Stimulated activated naive CD8-positive, alpha-beta T cell treated with anti-CD3 and anti-CD28 coated beads, Interleukin-15, Interleukin-2, amounts not matched to agents 100 ng/mL and 50 ng/mL, for 24 hours (primary cell): Measurements from ENCODE around the gene KLF12.

Experiments used
- H3K27ac Mint-ChIP-seq: one replicate; pipeline ENCODE4 v1.8.0; 2021; ENCODE audit warnings: mild to moderate bottlenecking, mixed read lengths
- H3K27me3 Mint-ChIP-seq: one replicate; pipeline ENCODE4 v1.8.0; 2021; ENCODE audit warnings: mixed read lengths
- H3K36me3 Mint-ChIP-seq: one replicate; pipeline ENCODE4 v1.8.0; 2021; ENCODE audit warnings: low read depth, mixed read lengths
- H3K4me1 Mint-ChIP-seq: one replicate; pipeline ENCODE4 v1.8.0; 2021; ENCODE audit warnings: low read depth, mixed read lengths
- H3K4me3 Mint-ChIP-seq: one replicate; pipeline ENCODE4 v1.8.0; 2021; ENCODE audit warnings: mild to moderate bottlenecking, mixed read lengths
- H3K9me3 Mint-ChIP-seq: one replicate; pipeline ENCODE4 v1.8.0; 2021; ENCODE audit warnings: mixed read lengths

Gene KLF12

DNA sequence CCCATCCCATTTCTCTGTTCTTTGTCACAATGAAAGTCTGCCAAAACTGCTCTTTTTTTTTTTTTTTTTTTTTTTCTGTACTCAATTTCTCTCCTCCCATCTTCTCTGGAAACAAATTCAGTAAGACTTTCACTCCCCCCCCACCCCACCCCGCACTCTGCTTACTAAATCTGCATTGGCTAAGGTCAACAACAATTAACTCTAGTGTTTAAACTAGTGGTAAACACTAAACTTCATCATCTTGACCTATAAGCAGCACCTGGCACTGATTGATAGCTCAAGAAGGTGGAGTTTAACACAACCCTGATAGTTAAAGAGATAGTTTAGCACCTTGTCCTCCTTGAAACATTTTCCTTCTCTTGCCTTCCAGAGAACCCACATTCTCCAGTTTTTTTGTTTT lies 14.1 kb upstream of the KLF12 start:
- H3K4me3 Mint-ChIP-seq = no peak overlapping the region
- no peaks in the 10 kb centered on the region for H3K4me1 Mint-ChIP-seq
- no peak overlapping the region for H3K27ac Mint-ChIP-seq
- no peaks in the 10 kb centered on the region for H3K36me3 Mint-ChIP-seq
- H3K27me3 Mint-ChIP-seq = no peaks in the 10 kb centered on the region
- H3K9me3 Mint-ChIP-seq = no peaks in the 10 kb centered on the region

- H3K4me3 Mint-ChIP-seq = no peak overlapping the region
- H3K4me1 Mint-ChIP-seq = no peaks in the 10 kb centered on the region
- H3K36me3 Mint-ChIP-seq = no peaks in the 10 kb centered on the region
- no peaks in the 10 kb centered on the region for H3K27me3 Mint-ChIP-seq
- H3K9me3 Mint-ChIP-seq = no peaks in the 10 kb centered on the region
- no peak overlapping the region for H3K27ac Mint-ChIP-seq
These were observed 11.2 kb upstream of the KLF12 start for GRCh38 chr13:74145249-74145975.

DNA sequence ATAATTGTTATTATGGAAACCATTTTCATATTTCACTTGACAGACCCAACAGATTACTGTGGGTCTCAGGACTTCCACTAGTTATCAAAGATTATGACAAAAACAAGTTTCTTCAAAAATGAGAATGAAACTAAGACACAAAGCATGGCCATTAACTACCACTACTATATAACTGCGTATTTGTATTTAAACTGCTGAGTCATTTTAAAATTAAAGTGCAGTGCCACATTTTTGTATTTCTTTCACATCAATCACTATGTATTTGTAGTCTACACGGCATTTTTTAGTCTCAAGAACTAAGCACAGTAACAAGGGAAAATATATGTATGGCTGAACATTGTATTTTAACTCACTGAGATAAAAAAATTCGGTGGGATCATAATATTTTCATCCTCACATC lies 10.1 kb upstream of the KLF12 start:
- Mint-ChIP-seq H3K27ac (no peak overlapping the region), H3K9me3 (no peaks in the 10 kb centered on the region), H3K36me3 (no peaks in the 10 kb centered on the region), H3K27me3 (no peaks in the 10 kb centered on the region), H3K4me1 (no peaks in the 10 kb centered on the region), H3K4me3 (no peak overlapping the region)

- Mint-ChIP-seq H3K4me1 (peaks cover 13% of the 10 kb centered on the region), H3K27me3 (no peaks in the 10 kb centered on the region), H3K9me3 (no peaks in the 10 kb centered on the region), H3K36me3 (no peaks in the 10 kb centered on the region), H3K27ac (no peak overlapping the region), H3K4me3 (no peak overlapping the region)
These were observed 8.1 kb upstream of the KLF12 start for GRCh38 chr13:74142257-74142656.

- H3K9me3 Mint-ChIP-seq = no peaks in the 10 kb centered on the region
- peaks cover 13% of the 10 kb centered on the region for H3K4me1 Mint-ChIP-seq
- H3K27me3 Mint-ChIP-seq = no peaks in the 10 kb centered on the region
- no peaks in the 10 kb centered on the region for H3K36me3 Mint-ChIP-seq
- no peak overlapping the region for H3K27ac Mint-ChIP-seq
- H3K4me3 Mint-ChIP-seq = no peak overlapping the region
These were observed 4.0 kb upstream of the KLF12 start for GRCh38 chr13:74138241-74138640.

- H3K27me3 Mint-ChIP-seq = no peaks in the 10 kb centered on the region
- H3K36me3 Mint-ChIP-seq = no peaks in the 10 kb centered on the region
- H3K4me1 Mint-ChIP-seq = peaks cover 27% of the 10 kb centered on the region
- H3K27ac Mint-ChIP-seq = no peak overlapping the region
- no peak overlapping the region for H3K4me3 Mint-ChIP-seq
- no peaks in the 10 kb centered on the region for H3K9me3 Mint-ChIP-seq
These were observed 2.0 kb upstream of the KLF12 start for GRCh38 chr13:74136084-74136658.

DNA sequence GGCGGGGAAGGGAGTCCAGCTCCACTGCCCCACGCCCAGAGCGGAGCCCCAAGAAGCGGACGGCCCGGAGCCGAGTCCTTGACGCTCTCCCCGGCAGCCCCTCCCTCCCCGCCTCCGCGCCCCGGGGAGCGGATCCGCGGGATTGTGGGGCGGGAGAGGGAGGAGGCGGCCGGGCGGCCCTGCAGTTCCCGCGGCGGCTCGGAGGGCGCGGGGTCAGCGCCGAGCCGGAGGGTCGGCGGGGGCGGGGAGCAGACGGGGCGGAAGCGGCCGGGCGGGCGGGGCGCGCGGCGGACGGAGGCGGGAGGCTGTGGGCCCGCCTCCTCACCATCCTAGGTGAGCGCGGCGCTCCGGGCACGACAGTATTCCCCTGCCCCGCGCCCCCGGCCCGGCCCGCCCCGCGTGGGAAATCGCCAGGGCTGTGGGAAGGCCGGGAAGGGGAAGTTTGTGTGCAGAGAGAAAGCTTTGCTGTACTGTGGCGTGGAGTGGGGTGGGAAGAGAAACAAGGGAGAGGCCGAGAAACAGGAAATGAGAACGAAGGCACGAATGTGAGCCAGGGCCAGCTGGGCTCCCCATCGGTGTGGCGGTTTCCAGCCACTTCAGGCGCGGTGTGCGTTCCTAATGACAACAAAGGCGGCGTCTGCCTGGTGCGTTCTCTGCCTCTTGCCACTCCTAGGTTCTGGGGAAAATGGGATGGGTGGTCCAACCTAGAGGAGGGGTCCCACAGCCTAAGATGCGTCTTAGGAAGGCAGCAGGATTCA lies 1.3 kb upstream of the KLF12 start:
- no peaks in the 10 kb centered on the region for H3K36me3 Mint-ChIP-seq
- no peak overlapping the region for H3K27ac Mint-ChIP-seq
- no peak overlapping the region for H3K4me3 Mint-ChIP-seq
- peaks cover 34% of the 10 kb centered on the region for H3K4me1 Mint-ChIP-seq
- no peaks in the 10 kb centered on the region for H3K27me3 Mint-ChIP-seq
- no peaks in the 10 kb centered on the region for H3K9me3 Mint-ChIP-seq

DNA sequence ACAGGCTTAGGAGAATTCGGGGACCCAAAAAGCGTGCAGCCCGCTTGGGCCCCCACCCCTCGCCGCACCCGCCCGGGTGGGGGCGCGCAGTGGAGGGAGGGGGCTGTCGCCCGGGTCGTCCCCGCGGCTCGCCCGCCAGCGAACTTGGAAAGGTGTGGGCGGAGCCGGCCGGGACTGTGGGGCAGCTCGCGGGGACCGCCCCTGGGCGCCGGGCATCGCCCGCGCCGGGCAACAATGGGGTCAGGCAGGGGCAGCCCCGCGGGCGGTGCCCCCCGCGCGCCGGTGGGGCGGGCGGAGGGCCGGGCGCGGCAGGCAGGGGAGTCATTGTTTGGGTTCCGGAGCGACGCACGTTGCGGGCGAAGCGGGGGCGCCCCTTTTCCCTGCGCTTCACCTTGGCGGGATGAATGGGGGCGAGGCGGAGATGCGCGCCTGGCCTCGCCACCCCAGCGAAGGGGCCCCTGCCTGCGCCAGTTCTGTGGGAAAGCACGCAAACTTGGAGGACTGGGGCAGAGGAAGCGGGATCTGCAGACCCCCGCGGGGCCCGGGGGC lies 647 bp upstream of the KLF12 start:
- no peaks in the 10 kb centered on the region for H3K27me3 Mint-ChIP-seq
- H3K27ac Mint-ChIP-seq = peak overlapping the region; percentile 55
- no peaks in the 10 kb centered on the region for H3K9me3 Mint-ChIP-seq
- peaks cover 40% of the 10 kb centered on the region for H3K4me1 Mint-ChIP-seq
- H3K4me3 Mint-ChIP-seq = no peak overlapping the region
- no peaks in the 10 kb centered on the region for H3K36me3 Mint-ChIP-seq

DNA sequence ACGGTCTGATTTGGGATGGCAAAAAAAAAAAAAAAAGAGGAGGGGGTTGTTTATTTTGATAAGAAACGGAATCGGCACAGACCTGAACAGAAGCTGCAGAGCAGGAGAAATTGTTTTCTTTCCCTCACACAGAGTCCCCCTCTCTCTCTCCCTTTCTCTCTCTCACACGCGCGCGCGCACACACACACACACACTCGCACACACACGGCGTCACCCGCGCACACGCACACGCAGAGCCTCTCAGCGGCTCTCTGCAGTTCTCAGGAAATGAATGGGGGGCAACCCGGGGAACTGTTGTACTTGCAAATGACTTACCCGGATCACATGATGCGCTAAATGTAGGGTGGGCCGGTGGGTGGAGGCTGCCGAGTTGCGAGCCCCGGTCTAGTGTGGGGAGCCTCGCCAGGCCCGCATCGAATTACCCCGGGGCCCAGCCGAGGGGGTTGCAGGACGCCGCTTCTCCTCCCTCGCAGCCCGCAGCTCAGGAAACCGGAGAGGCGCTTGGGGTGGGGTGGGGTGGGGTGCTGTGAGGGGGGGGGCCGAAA lies 475 bp downstream of the KLF12 start:
- Mint-ChIP-seq H3K36me3 (no peaks in the 10 kb centered on the region), H3K4me3 (peak overlapping the region; percentile 96), H3K27me3 (no peaks in the 10 kb centered on the region), H3K27ac (peak overlapping the region; percentile 99), H3K9me3 (no peaks in the 10 kb centered on the region), H3K4me1 (peaks cover 47% of the 10 kb centered on the region)

GRCh38 chr13:74132776-74133656 lies 1.2 kb downstream of the KLF12 start:
- H3K4me1 Mint-ChIP-seq = peaks cover 47% of the 10 kb centered on the region
- H3K27ac Mint-ChIP-seq = peak overlapping the region; percentile 99
- H3K4me3 Mint-ChIP-seq = peak overlapping the region; percentile 96
- H3K36me3 Mint-ChIP-seq = no peaks in the 10 kb centered on the region
- no peaks in the 10 kb centered on the region for H3K27me3 Mint-ChIP-seq
- no peaks in the 10 kb centered on the region for H3K9me3 Mint-ChIP-seq

GRCh38 chr13:74132152-74132775 lies 1.9 kb downstream of the KLF12 start:
- Mint-ChIP-seq H3K4me1 (peaks cover 52% of the 10 kb centered on the region), H3K27ac (peak overlapping the region; percentile 99), H3K9me3 (no peaks in the 10 kb centered on the region), H3K36me3 (no peaks in the 10 kb centered on the region), H3K27me3 (no peaks in the 10 kb centered on the region), H3K4me3 (peak overlapping the region; percentile 96)

DNA sequence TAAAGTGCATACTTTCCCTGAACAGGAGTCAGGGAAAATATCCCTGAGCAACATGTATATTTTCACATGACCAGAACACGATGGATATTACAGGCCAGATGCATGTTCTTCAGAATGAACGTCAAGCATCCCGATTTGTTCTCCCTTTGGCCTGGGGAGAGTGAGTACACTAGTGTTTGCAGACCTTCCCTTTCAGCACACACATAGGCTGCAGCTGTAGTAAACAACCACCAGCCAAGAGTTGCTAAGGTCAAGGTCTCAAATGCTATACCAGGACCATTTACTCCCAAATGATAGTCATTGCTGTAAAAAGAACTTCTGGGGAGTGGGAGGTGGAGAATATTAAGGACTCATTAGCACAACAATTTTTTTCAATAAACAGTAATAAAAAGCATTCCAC lies 3.0 kb downstream of the KLF12 start:
- H3K9me3 Mint-ChIP-seq = no peaks in the 10 kb centered on the region
- peaks cover 61% of the 10 kb centered on the region for H3K4me1 Mint-ChIP-seq
- peak overlapping the region; percentile 45 for H3K27ac Mint-ChIP-seq
- peak overlapping the region; percentile 70 for H3K4me3 Mint-ChIP-seq
- H3K36me3 Mint-ChIP-seq = no peaks in the 10 kb centered on the region
- no peaks in the 10 kb centered on the region for H3K27me3 Mint-ChIP-seq

DNA sequence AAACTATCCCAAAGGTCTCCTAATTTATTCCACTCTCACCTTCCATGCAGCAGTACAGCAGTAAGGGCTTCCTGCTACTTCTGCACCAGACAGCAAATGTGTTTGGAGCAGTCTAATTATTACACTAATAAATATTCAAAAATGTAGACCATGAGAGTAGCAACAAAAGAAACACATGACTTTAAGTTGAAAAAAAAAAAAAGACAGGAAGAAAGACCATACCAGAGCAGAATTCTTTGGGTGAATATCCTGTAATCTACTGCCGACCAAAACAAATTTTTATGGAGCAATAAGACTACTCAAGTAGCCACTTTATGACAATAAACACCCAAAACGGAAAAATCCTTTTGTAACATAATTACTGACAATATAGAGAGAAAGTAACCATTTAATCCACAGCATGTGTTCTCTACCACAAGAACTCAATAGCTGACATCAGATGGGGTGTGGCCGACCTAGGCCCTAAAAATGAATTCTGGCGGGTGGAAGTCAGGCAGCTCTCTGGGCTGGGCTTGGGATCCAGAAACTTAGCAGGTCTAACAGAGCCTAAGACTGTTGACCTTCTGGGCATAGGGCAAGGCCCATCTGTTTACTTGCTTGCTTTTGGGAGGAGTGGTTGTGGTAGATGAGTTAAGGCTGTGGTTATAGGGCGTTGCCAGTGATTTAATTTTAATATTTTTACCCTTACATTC lies 4.6 kb downstream of the KLF12 start:
- no peaks in the 10 kb centered on the region for H3K27me3 Mint-ChIP-seq

More for the DNA sequence above, 4.6 kb downstream of the KLF12 start:
- peak overlapping the region; percentile 68 for H3K4me3 Mint-ChIP-seq
- peaks cover 75% of the 10 kb centered on the region for H3K4me1 Mint-ChIP-seq
- no peaks in the 10 kb centered on the region for H3K36me3 Mint-ChIP-seq
- peak overlapping the region; percentile 91 for H3K27ac Mint-ChIP-seq
- no peaks in the 10 kb centered on the region for H3K9me3 Mint-ChIP-seq
